GM12875 (cell line): Measurements from ENCODE around the gene SGF29.

Experiments
- H3K4me3 ChIP-seq: one replicate; pipeline ENCODE4 v1.5.1; 2011; ENCODE audit warnings: low read depth, low read length, control low read depth
- TF ChIP-seq, protein P1 (sequence below): IDR thresholded peaks from 2 replicates; pipeline ENCODE4 v1.5.1; 2011; ENCODE audit warnings: low read depth, mild to moderate bottlenecking, control low read depth, inconsistent platforms, low read length, moderate library complexity, borderline replicate concordance; ENCODE audit not compliant: insufficient read depth

Gene SGF29

DNA sequence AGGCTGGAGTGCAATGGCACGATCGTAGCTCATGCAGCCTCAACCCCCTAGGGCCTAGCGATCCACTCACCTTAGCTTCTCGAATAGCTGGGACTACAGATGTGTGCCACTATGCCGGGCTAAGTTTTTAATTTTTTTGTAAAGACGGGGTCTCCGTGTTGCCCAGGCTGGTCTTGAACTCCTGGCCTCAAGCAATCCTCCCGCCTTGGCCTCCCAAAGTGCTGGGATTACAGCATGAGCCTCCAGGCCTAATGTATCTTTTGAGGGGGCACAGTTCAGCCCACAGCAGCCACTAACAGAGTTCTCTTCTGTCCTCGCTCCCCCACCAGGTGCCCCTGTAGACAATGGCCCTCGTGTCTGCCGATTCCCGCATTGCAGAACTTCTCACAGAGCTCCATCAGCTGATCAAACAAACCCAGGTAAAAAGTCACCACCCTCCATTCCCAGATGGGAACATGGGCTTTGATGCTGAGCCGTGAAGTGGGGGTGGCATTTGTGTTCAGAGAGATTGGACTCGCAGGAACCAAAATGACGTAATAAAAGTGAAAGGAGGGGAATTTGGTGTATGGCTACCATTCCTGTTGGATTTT lies 27.1 kb downstream of the SGF29 start:
- TF ChIP-seq, protein P1, sequence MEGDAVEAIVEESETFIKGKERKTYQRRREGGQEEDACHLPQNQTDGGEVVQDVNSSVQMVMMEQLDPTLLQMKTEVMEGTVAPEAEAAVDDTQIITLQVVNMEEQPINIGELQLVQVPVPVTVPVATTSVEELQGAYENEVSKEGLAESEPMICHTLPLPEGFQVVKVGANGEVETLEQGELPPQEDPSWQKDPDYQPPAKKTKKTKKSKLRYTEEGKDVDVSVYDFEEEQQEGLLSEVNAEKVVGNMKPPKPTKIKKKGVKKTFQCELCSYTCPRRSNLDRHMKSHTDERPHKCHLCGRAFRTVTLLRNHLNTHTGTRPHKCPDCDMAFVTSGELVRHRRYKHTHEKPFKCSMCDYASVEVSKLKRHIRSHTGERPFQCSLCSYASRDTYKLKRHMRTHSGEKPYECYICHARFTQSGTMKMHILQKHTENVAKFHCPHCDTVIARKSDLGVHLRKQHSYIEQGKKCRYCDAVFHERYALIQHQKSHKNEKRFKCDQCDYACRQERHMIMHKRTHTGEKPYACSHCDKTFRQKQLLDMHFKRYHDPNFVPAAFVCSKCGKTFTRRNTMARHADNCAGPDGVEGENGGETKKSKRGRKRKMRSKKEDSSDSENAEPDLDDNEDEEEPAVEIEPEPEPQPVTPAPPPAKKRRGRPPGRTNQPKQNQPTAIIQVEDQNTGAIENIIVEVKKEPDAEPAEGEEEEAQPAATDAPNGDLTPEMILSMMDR, result no peak
- H3K4me3 ChIP-seq, result no peak overlapping the region

DNA sequence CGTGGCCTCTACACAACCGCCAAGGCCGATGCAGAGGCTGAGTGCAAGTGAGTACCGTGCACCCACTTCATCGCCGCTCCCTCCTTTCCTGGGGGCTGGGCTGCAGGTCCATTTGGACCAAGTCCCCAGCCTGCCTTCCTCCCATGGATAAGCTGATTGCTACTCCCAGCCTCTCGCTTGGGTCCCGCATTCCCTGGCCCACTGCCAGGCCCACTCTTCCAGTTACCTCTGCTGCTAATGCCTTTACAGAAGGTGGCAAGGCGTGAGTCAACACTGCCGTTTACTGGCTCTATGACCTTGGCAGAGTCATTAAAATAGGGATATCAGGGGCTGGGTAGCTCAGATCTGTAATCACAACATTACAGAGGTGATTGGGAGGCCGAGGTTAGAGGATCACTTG lies 32.0 kb downstream of the SGF29 start:
- TF ChIP-seq, protein P1, result no peak
- H3K4me3 ChIP-seq, result no peak overlapping the region

DNA sequence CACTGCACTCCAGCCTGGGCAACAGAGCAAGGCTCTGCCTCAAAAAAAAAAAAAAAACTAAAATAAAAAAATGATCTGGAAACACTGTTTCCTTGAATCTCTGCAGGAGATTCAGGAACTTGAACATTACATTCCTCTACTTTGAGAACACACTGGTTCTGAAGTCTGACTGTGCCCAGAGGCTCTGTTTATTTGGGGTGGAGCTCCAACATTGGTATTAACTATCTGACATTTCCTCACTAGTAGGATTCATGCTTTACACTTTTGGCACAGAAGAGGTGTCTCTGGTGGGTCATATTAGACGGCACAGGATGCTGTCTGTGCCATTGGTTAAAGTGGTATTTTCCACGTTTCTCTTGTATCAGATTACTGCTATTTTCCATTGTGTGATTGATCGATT lies 32.7 kb downstream of the SGF29 start:
- no peak overlapping the region for H3K4me3 ChIP-seq
- TF ChIP-seq, protein P1, result no peak

DNA sequence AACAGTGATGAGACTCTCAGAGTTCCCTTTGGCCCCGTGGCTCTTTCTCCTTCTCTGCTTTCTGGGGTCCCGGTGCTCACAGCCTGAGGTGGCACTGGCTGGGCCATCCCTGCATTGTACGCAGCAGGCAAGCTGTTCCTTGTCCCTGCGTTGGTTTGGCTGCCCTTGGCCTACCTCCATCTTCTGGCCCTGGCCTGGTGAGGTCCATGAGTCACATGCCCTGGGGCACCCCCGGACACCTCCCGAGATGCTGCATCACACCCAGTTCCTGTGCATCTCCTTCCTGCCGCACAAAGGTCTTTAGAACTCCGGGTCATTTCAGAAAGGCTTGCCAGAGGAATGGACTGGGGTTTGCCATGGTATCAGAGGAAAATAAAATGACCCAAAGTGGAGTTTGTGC lies 33.7 kb downstream of the SGF29 start:
- TF ChIP-seq, protein P1, result no peak
- no peak overlapping the region for H3K4me3 ChIP-seq

DNA sequence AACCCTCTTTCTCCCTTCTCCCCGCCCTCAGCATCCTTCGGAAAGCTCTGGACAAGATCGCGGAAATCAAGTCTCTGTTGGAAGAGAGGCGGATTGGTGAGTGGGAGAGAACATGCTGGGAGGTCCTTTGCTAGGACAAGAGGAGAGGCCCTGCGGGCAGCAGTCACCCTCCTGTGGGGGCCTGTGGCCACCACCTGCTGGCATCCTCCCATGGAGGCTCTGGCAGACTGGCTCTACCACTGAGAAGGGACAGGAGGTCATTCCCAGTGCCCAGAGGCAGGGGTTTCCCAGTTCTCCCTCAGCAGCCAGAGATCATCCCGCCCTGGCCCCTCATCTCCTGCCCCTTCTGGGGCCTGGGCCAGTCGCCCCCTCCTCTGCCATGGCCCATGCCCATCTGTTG lies 35.3 kb downstream of the SGF29 start:
- no peak overlapping the region for H3K4me3 ChIP-seq
- TF ChIP-seq, protein P1, result no peak

DNA sequence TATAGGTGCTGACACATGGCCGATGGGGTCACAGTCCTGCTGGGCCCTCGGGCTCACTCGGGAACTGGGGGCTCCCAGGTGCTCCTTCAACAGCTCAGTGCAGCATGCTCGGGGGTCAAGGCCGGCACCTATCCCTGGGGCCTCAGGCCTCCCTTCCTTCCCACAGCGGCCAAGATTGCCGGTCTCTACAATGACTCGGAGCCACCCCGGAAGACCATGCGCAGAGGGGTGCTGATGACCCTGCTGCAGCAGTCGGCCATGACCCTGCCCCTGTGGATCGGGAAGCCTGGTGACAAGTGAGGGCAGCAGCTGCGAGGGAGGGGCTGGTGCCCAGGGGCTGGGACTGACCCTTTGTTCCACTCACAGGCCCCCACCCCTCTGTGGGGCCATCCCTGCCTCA lies 36.2 kb downstream of the SGF29 start:
- no peak overlapping the region for H3K4me3 ChIP-seq
- TF ChIP-seq, protein P1, result no peak
